ENCODE data around the gene ENTPD1. TPM values are rescaled to one million over a fixed set of nuclear protein-coding genes. Genes with fewer than 3 reads are reported as not detected.
"Not testable (repeated sequence)": the region's sequence is repeated elsewhere in the genome, so short reads cannot be mapped to it uniquely, and the experiment has no call there.

Gene ENTPD1
- total and polyA plus RNA-seq, 8 donors = 3.7 to 56.7 (median 9.7) TPM

GRCh38 chr10:95729323-95730055 lies 26.5 kb upstream of the ENTPD1 start:
- H3K36me3 ChIP-seq = no peaks in the 10 kb centered on the region
- DNase-seq = peak in 1 of 2 donors; percentile 34
- peak overlapping the region in 3 of 5 donors; percentile 22 to 49 (median 26) for H3K27ac ChIP-seq
- peaks cover 0 to 21% (median 14%) of the 10 kb centered on the region in 4 donors for H3K9me3 ChIP-seq
- H3K27me3 ChIP-seq = no peaks in the 10 kb centered on the region
- 57 to 72% (median 66%) methylated on average over 3 of the region's 3 CpGs for WGBS, 5 donors
- no peak for TF ChIP-seq POLR2AphosphoS5 (IDR thresholded peaks at IDR 0.05)
- TF ChIP-seq EP300 (IDR thresholded peaks at IDR 0.05) = no peak
- no peak for TF ChIP-seq POLR2A (IDR thresholded peaks at IDR 0.05)
- TF ChIP-seq CTCF (IDR thresholded peaks at IDR 0.05) = no peak
- H3K4me3 ChIP-seq = no peak overlapping the region
- no peaks in the 10 kb centered on the region for H3K4me1 ChIP-seq
- intact Hi-C loops (cut with DNase I; ENCODE audit: low total_unique reads) = no loop called here

- Histone ChIP-seq H3K36me3 (no peaks in the 10 kb centered on the region), H3K27ac (peak overlapping the region in 3 of 5 donors; percentile 22 to 49 (median 26)), H3K27me3 (no peaks in the 10 kb centered on the region), H3K4me1 (no peaks in the 10 kb centered on the region), H3K4me3 (no peak overlapping the region), H3K9me3 (peaks cover 0 to 21% (median 14%) of the 10 kb centered on the region in 4 donors)
- DNase-seq = no peak
- TF ChIP-seq EP300 (IDR thresholded peaks at IDR 0.05) (no peak), CTCF (IDR thresholded peaks at IDR 0.05) (no peak), POLR2AphosphoS5 (IDR thresholded peaks at IDR 0.05) (no peak), POLR2A (IDR thresholded peaks at IDR 0.05) (no peak)
- WGBS, 5 donors = 76 to 88% (median 85%) methylated on average over 1 of the region's 1 CpG
- intact Hi-C loops (cut with DNase I; ENCODE audit: low total_unique reads) = no loop called here
Measured at GRCh38 chr10:95730233-95730632, 25.7 kb upstream of the ENTPD1 start.

DNA sequence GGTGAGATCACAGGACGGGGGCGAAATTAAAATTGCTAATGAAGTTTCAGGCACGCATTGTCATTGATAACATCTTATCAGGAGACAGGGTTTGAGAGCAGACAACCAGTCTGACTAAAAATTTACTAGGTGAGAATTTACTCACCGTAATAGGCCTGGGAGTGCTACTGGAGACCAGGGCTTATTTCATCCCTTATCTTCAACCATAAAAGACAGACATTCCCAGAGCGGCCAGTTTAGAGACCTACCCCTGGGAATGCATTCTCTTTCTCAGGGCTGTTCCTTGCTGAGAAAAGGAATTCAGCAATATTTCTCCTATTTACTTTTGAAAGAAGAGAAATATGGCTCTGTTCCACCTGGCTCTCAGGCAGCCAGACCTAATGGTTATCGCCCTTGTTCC lies 23.1 kb upstream of the ENTPD1 start:
- H3K27me3 ChIP-seq; DNase-seq; H3K27ac ChIP-seq; H3K4me1 ChIP-seq; H3K36me3 ChIP-seq; intact Hi-C loops (cut with DNase I; ENCODE audit: low total_unique reads); H3K4me3 ChIP-seq: not testable (repeated sequence)
- WGBS, 5 donors = 88 to 97% (median 94%) methylated on average over 6 of the region's 6 CpGs
- peaks cover 0 to 21% (median 14%) of the 10 kb centered on the region in 4 donors for H3K9me3 ChIP-seq

DNA sequence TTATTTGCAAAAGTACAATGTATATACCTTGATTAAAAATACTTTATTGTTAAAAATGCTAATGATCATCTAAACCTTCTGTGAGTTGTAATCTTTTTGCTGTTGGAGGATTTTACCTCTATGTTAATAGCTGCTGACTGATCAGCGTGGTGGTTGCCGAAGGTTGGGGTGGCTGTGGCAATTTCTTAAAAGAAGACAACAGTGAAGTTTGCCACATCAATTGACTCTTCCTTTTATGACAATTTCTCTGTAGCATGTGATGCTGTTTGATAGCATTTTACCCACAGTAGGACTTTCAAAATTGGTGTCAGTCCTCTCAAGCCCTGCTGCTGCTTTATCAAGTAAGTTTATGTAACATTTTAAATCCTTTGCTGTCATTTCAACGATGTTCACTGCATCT lies 16.9 kb upstream of the ENTPD1 start:
- H3K27me3 ChIP-seq = no peaks in the 10 kb centered on the region
- WGBS, 5 donors = 82 to 93% (median 91%) methylated on average over 3 of the region's 3 CpGs
- peaks cover 10 to 29% (median 19%) of the 10 kb centered on the region in 4 donors for H3K4me1 ChIP-seq
- intact Hi-C loops (cut with DNase I; ENCODE audit: low total_unique reads) = no loop called here
- no peaks in the 10 kb centered on the region for H3K36me3 ChIP-seq
- no peak for DNase-seq
- TF ChIP-seq CTCF (IDR thresholded peaks at IDR 0.05) = no peak
- no peak for TF ChIP-seq POLR2A (IDR thresholded peaks at IDR 0.05)
- TF ChIP-seq POLR2AphosphoS5 (IDR thresholded peaks at IDR 0.05) = no peak
- no peak for TF ChIP-seq EP300 (IDR thresholded peaks at IDR 0.05)
- H3K27ac ChIP-seq = no peak overlapping the region
- no peak overlapping the region for H3K4me3 ChIP-seq
- no peaks in the 10 kb centered on the region for H3K9me3 ChIP-seq
